HL-60 (cell line): ENCODE results near the gene TMCO1.

Experiments
- GABPA ChIP-seq: IDR thresholded peaks from 2 replicates; pipeline ENCODE4 v1.6.1; 2012; ENCODE audit warnings: low read depth
- POLR2AphosphoS5 ChIP-seq: IDR thresholded peaks from 2 replicates; pipeline ENCODE4 v1.6.1; 2012; ENCODE audit warnings: low read depth
- SPI1 ChIP-seq: IDR thresholded peaks from 2 replicates; pipeline ENCODE4 v1.6.1; 2012; ENCODE audit warnings: low read depth, mild to moderate bottlenecking, borderline replicate concordance
- TF ChIP-seq, protein P1 (sequence below): IDR thresholded peaks from 2 replicates; pipeline ENCODE4 v1.6.1; 2012; ENCODE audit warnings: low read depth; ENCODE audit not compliant: insufficient replicate concordance
- TF ChIP-seq, protein P2 (sequence below): IDR thresholded peaks from one replicate; pipeline ENCODE4 v1.5.1; 2011; ENCODE audit warnings: low read length, control low read depth, inconsistent platforms; ENCODE audit not compliant: insufficient read depth

DNA sequence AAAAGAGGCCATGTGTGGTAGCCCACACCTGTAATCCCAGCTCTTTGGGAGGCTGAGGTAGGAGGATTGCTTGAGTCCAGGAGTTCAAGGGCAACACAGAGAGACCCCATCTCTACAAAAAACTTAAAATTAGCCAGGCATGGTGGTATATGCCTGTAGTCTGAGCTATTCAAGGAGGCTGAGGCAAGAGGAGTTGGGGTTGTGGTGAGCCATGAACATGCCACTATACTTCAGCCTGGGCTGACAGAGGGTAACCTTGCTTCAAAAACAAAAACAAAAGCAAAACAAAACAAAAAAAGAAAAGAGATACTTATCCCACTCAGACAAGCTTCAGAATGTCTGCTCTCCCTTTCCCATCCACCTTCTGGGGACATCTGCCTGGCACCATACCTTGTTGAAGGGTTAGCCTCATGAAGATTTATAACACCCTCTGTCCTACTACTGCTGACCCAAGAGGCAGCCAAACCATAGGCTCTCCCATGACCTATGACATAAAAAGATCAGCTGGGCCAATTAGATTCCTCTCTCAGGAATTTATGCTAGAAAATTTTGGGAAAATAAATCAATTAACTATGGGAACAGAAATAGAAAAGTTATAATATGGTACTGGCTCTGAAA is 13.2 kb downstream of the TMCO1 start:
- TF ChIP-seq, protein P1, sequence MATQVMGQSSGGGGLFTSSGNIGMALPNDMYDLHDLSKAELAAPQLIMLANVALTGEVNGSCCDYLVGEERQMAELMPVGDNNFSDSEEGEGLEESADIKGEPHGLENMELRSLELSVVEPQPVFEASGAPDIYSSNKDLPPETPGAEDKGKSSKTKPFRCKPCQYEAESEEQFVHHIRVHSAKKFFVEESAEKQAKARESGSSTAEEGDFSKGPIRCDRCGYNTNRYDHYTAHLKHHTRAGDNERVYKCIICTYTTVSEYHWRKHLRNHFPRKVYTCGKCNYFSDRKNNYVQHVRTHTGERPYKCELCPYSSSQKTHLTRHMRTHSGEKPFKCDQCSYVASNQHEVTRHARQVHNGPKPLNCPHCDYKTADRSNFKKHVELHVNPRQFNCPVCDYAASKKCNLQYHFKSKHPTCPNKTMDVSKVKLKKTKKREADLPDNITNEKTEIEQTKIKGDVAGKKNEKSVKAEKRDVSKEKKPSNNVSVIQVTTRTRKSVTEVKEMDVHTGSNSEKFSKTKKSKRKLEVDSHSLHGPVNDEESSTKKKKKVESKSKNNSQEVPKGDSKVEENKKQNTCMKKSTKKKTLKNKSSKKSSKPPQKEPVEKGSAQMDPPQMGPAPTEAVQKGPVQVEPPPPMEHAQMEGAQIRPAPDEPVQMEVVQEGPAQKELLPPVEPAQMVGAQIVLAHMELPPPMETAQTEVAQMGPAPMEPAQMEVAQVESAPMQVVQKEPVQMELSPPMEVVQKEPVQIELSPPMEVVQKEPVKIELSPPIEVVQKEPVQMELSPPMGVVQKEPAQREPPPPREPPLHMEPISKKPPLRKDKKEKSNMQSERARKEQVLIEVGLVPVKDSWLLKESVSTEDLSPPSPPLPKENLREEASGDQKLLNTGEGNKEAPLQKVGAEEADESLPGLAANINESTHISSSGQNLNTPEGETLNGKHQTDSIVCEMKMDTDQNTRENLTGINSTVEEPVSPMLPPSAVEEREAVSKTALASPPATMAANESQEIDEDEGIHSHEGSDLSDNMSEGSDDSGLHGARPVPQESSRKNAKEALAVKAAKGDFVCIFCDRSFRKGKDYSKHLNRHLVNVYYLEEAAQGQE, result no peak
- TF ChIP-seq, protein P2, sequence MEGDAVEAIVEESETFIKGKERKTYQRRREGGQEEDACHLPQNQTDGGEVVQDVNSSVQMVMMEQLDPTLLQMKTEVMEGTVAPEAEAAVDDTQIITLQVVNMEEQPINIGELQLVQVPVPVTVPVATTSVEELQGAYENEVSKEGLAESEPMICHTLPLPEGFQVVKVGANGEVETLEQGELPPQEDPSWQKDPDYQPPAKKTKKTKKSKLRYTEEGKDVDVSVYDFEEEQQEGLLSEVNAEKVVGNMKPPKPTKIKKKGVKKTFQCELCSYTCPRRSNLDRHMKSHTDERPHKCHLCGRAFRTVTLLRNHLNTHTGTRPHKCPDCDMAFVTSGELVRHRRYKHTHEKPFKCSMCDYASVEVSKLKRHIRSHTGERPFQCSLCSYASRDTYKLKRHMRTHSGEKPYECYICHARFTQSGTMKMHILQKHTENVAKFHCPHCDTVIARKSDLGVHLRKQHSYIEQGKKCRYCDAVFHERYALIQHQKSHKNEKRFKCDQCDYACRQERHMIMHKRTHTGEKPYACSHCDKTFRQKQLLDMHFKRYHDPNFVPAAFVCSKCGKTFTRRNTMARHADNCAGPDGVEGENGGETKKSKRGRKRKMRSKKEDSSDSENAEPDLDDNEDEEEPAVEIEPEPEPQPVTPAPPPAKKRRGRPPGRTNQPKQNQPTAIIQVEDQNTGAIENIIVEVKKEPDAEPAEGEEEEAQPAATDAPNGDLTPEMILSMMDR, result no peak
- TF ChIP-seq POLR2AphosphoS5, result no peak
- no peak for TF ChIP-seq GABPA
- TF ChIP-seq SPI1, result no peak
